Activated CD8-positive, alpha-beta memory T cell treated with anti-CD3 and anti-CD28 coated beads, Interleukin-2, amount 50 U/mL, for 24 hours (primary cell): ENCODE measurements around the gene KANSL3.
"Not testable (repeated sequence)": the region's sequence is repeated elsewhere in the genome, so short reads cannot be mapped to it uniquely, and the experiment has no call there.

ENCODE experiments used
- DNase-seq: peaks from one replicate; pipeline ENCODE4 v3.0.0-alpha.2; 2020; ENCODE audit errors: extremely low read depth

KANSL3 gene

DNA sequence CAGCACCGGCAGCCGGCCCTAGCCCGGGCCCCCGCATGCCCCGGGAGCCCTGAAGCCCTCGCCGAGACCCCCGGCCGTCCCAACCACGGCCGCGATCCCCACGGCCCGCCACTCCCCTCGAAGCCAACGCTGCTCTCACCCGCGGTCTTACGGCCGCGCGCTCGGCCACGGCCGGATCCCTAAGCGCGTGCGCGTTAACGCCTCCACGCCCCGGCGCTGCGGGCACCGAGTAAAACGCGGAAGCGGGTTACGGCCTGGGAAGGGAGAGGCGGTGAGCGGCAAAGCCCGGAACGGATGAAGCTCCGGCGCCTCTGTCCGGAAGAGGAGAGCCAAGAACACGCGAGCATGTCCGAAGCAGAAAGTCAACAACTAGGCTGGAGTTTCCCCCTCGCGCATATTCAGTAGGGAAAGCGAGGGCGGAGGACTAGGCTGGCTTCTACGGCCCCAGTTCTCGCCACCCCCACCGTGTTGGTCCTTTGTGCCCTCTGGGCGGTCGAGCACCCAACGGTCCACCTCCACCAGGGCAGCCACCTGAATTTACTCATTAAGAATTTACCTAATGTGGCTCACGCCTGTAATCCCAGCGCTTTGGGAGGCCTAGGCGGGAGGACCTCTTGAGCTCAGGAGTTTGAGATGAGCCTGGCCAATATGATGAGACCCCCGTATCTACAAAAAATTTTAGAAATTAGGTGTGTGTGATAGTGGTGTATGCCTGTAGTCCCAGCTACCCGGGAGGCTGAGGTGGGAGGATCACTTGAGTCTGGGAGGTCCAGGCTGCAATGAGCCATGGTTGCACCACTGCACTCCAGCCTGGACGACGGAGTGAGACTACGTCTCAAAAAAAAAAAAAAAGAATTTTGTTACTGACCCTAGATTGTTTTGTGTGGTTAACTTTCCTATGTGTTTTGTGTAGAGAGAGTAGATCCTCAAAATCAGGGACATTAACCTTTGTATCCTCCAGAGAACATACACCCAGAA lies at the start of gene KANSL3:
Gene KANSL3 (minus strand): TSS at position 169 of the 978 bp plus-strand sequence. CDS start 1,177 bp downstream, outside the sequence.
- peak; percentile 76 for DNase-seq

DNA sequence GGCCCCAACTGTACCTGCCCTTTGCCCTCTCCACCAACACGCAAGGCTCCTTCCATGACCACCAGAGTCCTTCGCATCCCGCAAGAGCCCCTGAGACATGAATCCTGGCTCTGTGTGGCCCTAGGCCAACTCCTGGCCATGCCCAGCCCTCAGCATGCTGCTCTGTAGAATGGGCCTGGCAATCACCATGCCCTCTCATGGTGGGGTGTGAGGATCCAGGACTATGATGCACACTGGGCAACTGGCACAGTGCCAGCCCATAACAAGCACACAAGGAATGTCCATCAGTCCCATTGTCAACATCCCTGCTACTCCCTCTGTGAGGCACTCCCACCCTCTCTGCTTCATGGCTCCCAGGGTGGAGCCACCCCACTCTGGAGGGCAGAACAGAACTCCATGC lies 49.2 kb upstream of the KANSL3 start:
- no peak for DNase-seq

GRCh38 chr2:96685577-96686459 lies 47.7 kb upstream of the KANSL3 start:
- DNase-seq = no peak

DNA sequence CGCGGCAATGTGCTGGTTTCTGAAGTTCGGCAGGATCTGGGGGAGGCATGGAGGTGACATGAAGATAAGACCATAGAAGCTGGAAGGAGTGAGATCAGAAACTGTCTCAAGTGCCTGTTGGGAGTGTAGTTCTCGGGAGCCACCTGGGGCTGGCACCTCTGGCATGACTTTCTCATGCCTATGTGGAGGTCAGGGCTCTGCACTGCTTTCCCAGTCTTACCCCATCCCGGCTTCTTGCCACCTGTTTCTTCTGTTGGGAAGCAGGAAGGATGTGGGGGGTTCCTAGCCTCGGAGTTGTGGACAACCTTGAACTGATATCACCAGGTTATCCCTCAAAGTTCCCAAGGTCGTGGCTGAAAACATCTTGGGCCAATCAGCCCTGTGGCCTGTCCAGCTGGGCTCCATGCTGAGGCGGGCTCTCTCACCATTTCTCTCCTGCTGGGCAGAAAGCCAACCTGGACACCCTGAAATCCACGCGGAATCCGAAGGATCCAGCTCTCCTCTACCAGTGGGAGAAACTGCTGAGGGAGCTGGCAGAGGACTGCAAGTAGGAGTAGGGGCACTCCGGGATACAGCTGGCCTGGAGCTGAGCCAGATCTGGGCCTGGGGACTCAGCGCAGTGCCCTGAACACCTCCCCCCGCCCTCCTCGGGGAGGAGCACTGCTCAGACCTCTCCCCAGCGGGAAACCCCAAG lies 46.9 kb upstream of the KANSL3 start:
- no peak for DNase-seq

- DNase-seq = no peak
Observed at GRCh38 chr2:96683972-96684820, 46.1 kb upstream of the KANSL3 start.

DNA sequence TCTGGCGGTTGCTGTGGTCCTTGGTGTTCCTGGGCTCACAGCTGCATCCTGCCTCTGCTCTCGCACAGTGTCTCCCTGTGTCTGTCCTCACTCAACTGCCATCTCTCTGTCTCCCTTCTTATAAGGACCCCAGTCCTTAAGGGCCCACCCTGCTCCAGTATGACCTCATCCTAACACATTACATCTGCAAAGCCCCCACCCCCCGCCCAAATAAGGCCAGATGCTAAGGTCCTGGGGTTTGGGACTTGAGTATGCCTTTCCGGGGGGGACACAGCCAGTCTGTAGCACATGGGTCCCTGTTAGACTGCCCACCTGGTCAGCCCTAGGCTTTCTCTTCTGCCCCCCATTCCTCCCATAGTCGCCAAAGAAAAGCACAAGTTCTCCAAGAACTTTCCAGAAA lies 45.2 kb upstream of the KANSL3 start:
- no peak for DNase-seq

DNA sequence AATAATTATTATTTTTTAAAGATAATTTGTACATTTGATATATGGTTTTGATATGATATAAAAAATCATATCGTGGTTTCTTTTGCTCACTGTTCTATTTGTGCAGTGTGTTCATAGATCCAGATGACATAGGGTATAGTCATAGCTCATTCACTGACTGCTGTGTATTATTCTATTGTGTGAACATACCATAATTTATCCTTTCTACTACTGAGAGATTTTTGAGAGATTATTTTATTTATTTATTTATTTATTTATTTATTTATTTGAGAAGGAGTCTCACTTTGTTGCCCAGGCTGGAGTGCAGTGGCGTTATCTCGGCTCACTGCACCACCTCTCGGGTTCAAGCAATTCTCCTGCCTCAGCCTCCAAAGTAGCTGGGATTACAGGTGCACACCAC lies 43.4 kb upstream of the KANSL3 start:
- no peak for DNase-seq

DNA sequence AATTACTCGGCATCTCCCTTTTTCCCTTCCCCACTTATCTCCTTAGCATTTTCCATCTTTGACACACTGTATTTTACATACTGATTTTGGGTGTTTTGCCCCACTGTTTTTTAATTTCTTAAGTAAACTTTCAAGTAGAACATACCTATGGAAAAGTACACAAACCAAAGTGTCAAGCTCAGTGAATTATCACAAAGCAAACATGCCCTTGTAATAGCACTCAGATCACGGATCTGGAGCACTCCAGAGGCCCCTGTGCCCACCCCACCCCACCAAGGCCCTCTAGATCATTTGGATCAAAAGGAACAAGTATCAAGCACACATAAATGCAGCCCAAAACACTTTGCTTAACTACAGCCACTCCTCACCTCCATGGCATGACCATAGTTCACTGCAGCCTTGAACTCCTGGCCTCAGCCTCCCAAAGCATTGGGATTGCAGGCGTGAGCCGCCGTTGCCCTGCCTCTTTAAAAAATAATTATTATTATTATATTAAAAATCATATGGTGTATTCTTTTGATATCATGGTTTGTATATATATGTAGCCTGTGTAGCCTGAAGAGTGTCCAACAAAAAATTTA lies 42.5 kb upstream of the KANSL3 start:
- DNase-seq = no peak

GRCh38 chr2:96679848-96680247 lies 41.7 kb upstream of the KANSL3 start:
- DNase-seq = no peak

DNA sequence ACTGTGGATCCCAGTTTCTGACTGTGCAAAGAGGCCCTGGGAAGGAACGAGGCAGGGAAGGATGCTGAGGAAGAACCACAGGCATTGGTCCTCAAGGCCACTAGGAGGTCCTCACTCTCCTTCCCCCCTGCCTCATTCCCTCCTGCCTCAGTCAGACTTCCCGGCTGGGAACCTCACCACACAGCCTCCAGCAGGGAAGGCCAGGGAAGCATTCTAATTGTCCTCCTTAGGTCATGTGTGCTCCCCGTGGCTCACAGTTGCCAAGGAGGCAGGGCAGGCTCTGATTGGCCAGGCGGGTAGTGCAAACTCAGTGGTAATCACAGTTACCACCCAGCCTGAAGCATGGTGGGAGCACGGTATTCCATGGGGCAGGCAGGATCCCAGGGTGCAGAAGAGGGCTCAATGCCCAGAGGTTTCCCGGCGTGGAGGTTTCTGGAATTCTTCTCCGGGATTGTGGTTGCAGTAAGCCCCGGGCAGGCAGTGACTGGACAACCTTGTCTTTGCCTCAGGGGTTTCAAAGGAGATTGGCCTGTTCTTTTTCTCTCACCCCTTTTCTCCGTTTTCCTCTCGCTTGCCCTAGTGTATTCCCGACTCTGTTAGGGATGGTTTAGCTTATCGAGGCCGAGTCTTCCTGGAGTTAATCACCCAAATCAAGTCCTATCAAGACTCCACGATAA lies 31.6 kb upstream of the KANSL3 start:
- DNase-seq = no peak

GRCh38 chr2:96668771-96669170 lies 30.7 kb upstream of the KANSL3 start:
- DNase-seq = no peak

GRCh38 chr2:96665717-96666116 lies 27.6 kb upstream of the KANSL3 start:
- DNase-seq = not testable (repeated sequence)

- no peak for DNase-seq
Observed at GRCh38 chr2:96665083-96665569, 27.0 kb upstream of the KANSL3 start.

GRCh38 chr2:96664366-96664925 lies 26.3 kb upstream of the KANSL3 start:
- no peak for DNase-seq

DNA sequence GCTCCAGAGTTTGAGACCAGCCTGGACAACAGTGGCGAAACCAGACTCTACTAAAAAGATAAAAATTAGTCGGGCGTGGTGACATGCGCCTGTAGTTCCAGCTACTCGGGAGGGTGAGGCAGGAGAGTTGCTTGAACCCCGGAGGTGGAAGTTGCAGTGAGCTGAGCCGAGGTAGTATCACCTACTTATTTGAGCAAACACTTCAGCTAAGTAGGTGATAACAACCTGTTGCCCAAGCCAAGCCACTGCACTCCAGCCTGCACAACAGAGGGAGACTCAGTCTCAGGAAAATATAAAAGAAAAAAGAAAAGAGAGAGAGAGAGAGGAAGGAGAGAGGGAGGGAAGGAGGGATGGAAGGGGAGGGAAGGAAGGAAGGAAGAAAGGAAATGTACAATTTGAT lies 25.7 kb upstream of the KANSL3 start:
- DNase-seq = no peak

GRCh38 chr2:96663177-96663576 lies 25.1 kb upstream of the KANSL3 start:
- DNase-seq = no peak

GRCh38 chr2:96662360-96662759 lies 24.2 kb upstream of the KANSL3 start:
- DNase-seq = no peak

GRCh38 chr2:96661324-96661723 lies 23.2 kb upstream of the KANSL3 start:
- DNase-seq = no peak

DNA sequence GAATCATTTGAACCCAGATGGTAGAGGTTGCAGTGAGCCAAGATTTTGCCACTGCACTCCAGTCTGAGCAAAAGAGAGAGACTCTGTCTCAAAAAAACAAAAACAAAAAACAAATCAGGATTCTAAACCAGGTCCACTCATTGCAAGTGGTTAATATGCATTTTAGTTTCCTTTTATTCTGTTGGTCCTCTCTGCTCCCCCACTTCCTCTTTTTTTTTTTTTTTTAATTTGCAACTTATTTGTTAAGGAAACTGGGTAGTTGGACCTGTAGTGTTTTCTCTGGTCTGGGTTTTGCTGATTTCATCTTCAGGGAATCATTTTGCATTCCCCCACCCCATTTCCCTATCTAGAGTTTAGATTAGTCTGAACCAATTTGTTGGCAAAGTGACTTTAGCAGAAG lies 18.4 kb upstream of the KANSL3 start:
- no peak for DNase-seq

DNA sequence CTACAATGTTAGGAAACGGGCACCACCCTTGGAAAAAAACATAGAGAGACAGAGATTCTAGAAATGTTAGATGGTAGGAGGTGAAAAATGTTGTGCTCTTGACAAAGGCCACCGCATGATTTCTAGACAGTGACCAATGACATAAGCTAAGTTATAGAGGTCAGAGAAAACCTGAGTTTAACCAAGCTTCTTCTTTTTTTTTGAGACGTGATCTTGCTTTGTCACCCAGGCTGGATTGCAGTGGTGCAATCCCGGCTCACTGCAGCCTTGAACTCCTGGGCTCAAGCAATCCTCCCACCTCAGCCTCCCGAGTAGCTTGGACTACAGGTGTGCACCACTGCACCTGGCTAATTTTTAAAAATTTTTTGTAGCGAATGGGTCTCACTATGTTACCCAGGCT lies 17.4 kb upstream of the KANSL3 start:
- DNase-seq = no peak
